GM23338 (cell line): ENCODE data around the gene CCDC178. TPM values are rescaled to one million over a fixed set of nuclear protein-coding genes. Genes with fewer than 3 reads are reported as not detected.

Experiments used
- ATAC-seq: fragments of 200-7000 bp; cut with Tn5 transposase; 3 replicates; pipeline ENCODE4 v1.9.1; 2020
- DNase-seq: peaks from one replicate; pipeline ENCODE4 v3.0.0-alpha.2; 2015; ENCODE audit warnings: low spot score
- H2AFZ ChIP-seq: fragments of 200-600 bp; sonication (generic); 2 replicates; pipeline ENCODE4 v1.8.0; 2016; ENCODE audit warnings: antibody characterized with exemption, mild to moderate bottlenecking, moderate library complexity
- H3F3A ChIP-seq: fragments of 200-600 bp; sonication (generic); replicated peaks from 2 replicates; pipeline ENCODE4 v1.8.0; 2017; ENCODE audit warnings: antibody characterized with exemption, mixed run types, low read depth
- H3K27ac ChIP-seq: fragments of 200-600 bp; sonication (generic); 2 replicates; pipeline ENCODE4 v1.6.1; 2016; ENCODE audit warnings: low read depth
- H3K27me3 ChIP-seq: fragments of 200-600 bp; sonication (generic); 2 replicates; pipeline ENCODE4 v1.8.0; 2016; ENCODE audit warnings: mild to moderate bottlenecking, mixed run types, moderate library complexity; ENCODE audit not compliant: insufficient read depth
- H3K36me3 ChIP-seq: fragments of 200-600 bp; sonication (generic); 2 replicates; pipeline ENCODE4 v1.8.0; 2016; ENCODE audit warnings: mild to moderate bottlenecking; ENCODE audit not compliant: insufficient read depth
- H3K4me1 ChIP-seq: fragments of 200-600 bp; sonication (generic); 2 replicates; pipeline ENCODE4 v1.8.0; 2016; ENCODE audit warnings: mild to moderate bottlenecking, moderate library complexity; ENCODE audit not compliant: insufficient read depth
- H3K4me2 ChIP-seq: fragments of 200-600 bp; sonication (generic); 2 replicates; pipeline ENCODE4 v1.7.1; 2017; ENCODE audit warnings: mixed run types
- H3K4me3 ChIP-seq: fragments of 200-600 bp; sonication (generic); 2 replicates; pipeline ENCODE4 v1.6.1; 2016; ENCODE audit warnings: mixed run types
- H3K79me2 ChIP-seq: fragments of 200-600 bp; sonication (generic); replicated peaks from 2 replicates; pipeline ENCODE4 v1.8.0; 2017; ENCODE audit warnings: mild to moderate bottlenecking; ENCODE audit not compliant: insufficient read depth
- H3K9me2 ChIP-seq: fragments of 200-600 bp; sonication (generic); 2 replicates; pipeline ENCODE4 v1.8.0; 2017; ENCODE audit not compliant: insufficient read depth
- H4K20me1 ChIP-seq: fragments of 200-600 bp; sonication (generic); replicated peaks from 2 replicates; pipeline ENCODE4 v1.8.0; 2017; ENCODE audit warnings: mild to moderate bottlenecking; ENCODE audit not compliant: insufficient read depth
- H3K27ac Mint-ChIP-seq: 2 replicates; pipeline ENCODE4 v1.8.0; 2020; ENCODE audit warnings: inconsistent platforms, mild to moderate bottlenecking, moderate library complexity, mixed read lengths
- H3K27me3 Mint-ChIP-seq: 3 replicates; pipeline ENCODE4 v1.8.0; 2022; ENCODE audit warnings: low read depth, mild to moderate bottlenecking, moderate library complexity, mixed read lengths, inconsistent platforms; ENCODE audit not compliant: insufficient read depth, poor library complexity
- H3K36me3 Mint-ChIP-seq: 3 replicates; pipeline ENCODE4 v1.8.0; 2021; ENCODE audit warnings: low read depth, mild to moderate bottlenecking, inconsistent platforms, moderate library complexity, mixed read lengths
- H3K4me1 Mint-ChIP-seq: 3 replicates; pipeline ENCODE4 v1.8.0; 2020; ENCODE audit warnings: mild to moderate bottlenecking, inconsistent platforms, mixed read lengths
- H3K4me3 Mint-ChIP-seq: 3 replicates; pipeline ENCODE4 v1.8.0; 2021; ENCODE audit warnings: moderate library complexity, mild to moderate bottlenecking, inconsistent platforms, mixed read lengths
- H3K9me3 Mint-ChIP-seq: 3 replicates; pipeline ENCODE4 v1.8.0; 2020; ENCODE audit warnings: moderate library complexity, mild to moderate bottlenecking, inconsistent platforms, mixed read lengths
- CREB1 ChIP-seq: fragments of 250-450 bp; sonication (Bioruptor Pico); IDR thresholded peaks from 2 replicates; pipeline ENCODE4 v1.5.0; 2020; ENCODE audit warnings: low read depth, mild to moderate bottlenecking, moderate library complexity
- ETS1 ChIP-seq: IDR thresholded peaks from 2 replicates; pipeline ENCODE4 v1.6.1; 2016; ENCODE audit warnings: antibody characterized with exemption
- EZH2 ChIP-seq: fragments of 200-600 bp; sonication (generic); IDR thresholded peaks from one replicate; pipeline ENCODE4 v1.8.0; 2017; ENCODE audit warnings: antibody characterized with exemption, mild to moderate bottlenecking, low read depth; ENCODE audit not compliant: unreplicated experiment
- EZH2phosphoT487 ChIP-seq: fragments of 200-600 bp; sonication (generic); IDR thresholded peaks from one replicate; pipeline ENCODE4 v1.8.1; 2018; ENCODE audit warnings: antibody characterized with exemption; ENCODE audit not compliant: unreplicated experiment
- NANOG ChIP-seq: IDR thresholded peaks from 2 replicates; pipeline ENCODE4 v1.6.1; 2016; ENCODE audit warnings: antibody characterized with exemption, borderline replicate concordance
- POLR2AphosphoS5 ChIP-seq: IDR thresholded peaks from 2 replicates; pipeline ENCODE4 v1.6.1; 2016; ENCODE audit warnings: antibody characterized with exemption, low read depth
- STAT1 ChIP-seq: IDR thresholded peaks from one replicate; pipeline ENCODE4 v1.6.1; 2016; ENCODE audit warnings: antibody characterized with exemption; ENCODE audit not compliant: unreplicated experiment
- ZNF114 ChIP-seq: fragments of 250-450 bp; sonication (Bioruptor Pico); IDR thresholded peaks from 2 replicates; pipeline ENCODE4 v1.5.0; 2020; ENCODE audit warnings: mild to moderate bottlenecking, moderate library complexity
- ZNF331 ChIP-seq: fragments of 250-450 bp; sonication (Bioruptor Pico); IDR thresholded peaks from 2 replicates; pipeline ENCODE4 v1.5.0; 2020; ENCODE audit warnings: low read depth, mild to moderate bottlenecking, moderate library complexity
- polyA plus RNA-seq: library from polyadenylated mRNA; unstranded; fragments of >200 nt; fragmentation: Nextera tagmentation; extraction: Ambion mirVana; gene quantifications from 2 replicates; pipeline ENCODE4 v1.2.1, GENCODE V29; 2016
- total RNA-seq: library from RNA; depleted of rRNA; stranded (reverse); fragments of >200 nt; shearing (Covaris generic); gene quantifications from 2 replicates; pipeline ENCODE4 v1.2.3, GENCODE V29; 2014
- TF ChIP-seq, protein P1 (sequence below), 2 experiments: fragments of 200-600 bp in 1 of 2; sonication (generic) in 1 of 2; conservative IDR thresholded peaks; 2 replicates each; pipeline versions ENCODE4 v1.5.1 to v1.6.1; 2016 to 2017; ENCODE audit warnings: antibody characterized with exemption in 2 of 2, low read depth in 2 of 2, mild to moderate bottlenecking in 2 of 2, moderate library complexity in 1 of 2
- TF ChIP-seq, protein P2 (sequence below): fragments of 250-450 bp; sonication (Bioruptor Pico); IDR thresholded peaks from 2 replicates; pipeline ENCODE4 v1.5.0; 2020; ENCODE audit warnings: mild to moderate bottlenecking, moderate library complexity

CCDC178 gene
- total and polyA plus RNA-seq, 2 experiments from 2014 or later, result 0.17 to 0.24 TPM

- TF ChIP-seq, protein P1, sequence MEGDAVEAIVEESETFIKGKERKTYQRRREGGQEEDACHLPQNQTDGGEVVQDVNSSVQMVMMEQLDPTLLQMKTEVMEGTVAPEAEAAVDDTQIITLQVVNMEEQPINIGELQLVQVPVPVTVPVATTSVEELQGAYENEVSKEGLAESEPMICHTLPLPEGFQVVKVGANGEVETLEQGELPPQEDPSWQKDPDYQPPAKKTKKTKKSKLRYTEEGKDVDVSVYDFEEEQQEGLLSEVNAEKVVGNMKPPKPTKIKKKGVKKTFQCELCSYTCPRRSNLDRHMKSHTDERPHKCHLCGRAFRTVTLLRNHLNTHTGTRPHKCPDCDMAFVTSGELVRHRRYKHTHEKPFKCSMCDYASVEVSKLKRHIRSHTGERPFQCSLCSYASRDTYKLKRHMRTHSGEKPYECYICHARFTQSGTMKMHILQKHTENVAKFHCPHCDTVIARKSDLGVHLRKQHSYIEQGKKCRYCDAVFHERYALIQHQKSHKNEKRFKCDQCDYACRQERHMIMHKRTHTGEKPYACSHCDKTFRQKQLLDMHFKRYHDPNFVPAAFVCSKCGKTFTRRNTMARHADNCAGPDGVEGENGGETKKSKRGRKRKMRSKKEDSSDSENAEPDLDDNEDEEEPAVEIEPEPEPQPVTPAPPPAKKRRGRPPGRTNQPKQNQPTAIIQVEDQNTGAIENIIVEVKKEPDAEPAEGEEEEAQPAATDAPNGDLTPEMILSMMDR (conservative IDR thresholded peaks at IDR 0.05; ENCODE audit: low read depth in 2 of 2), result no peak
- no peak for TF ChIP-seq POLR2AphosphoS5
- no peak for TF ChIP-seq NANOG
- TF ChIP-seq EZH2phosphoT487, result no peak
- no peak for TF ChIP-seq CREB1 (CRISPR knock-in tag)
- no peak for TF ChIP-seq EZH2
- no peak for TF ChIP-seq ETS1
- no peak for TF ChIP-seq STAT1
- no peak for TF ChIP-seq ZNF331 (CRISPR knock-in tag)
- TF ChIP-seq ZNF114 (CRISPR knock-in tag), result no peak
Measured at GRCh38 chr18:33156906-33157470, 283.5 kb downstream of the CCDC178 start (continued).

DNA sequence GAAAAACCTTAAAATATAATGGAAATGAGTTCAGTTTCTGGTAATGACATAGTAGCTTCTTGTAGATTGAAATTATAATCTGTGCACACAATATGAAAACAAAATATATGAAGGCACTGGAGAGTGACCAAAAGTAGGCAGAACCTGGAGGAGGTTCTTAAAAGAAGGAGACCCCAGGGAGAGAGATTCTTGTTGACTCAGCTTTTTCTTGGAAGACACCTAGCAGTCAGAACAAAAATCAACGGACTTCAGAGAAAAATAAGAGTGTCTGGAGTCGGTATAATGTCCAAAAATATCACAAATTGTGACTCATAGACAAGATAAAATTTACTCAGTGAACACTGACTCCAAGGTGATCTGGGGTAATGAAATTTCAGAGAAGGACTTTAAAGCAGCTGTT, 286.5 kb downstream of the CCDC178 start:
- Histone ChIP-seq H3K4me3 (no peak overlapping the region), H3K36me3 (no peaks in the 10 kb centered on the region), H4K20me1 (no peaks in the 10 kb centered on the region), H3F3A (no peaks in the 10 kb centered on the region), H2AFZ (no peak overlapping the region), H3K27ac (no peak overlapping the region), H3K9me2 (no peaks in the 10 kb centered on the region), H3K4me2 (no peak overlapping the region), H3K27me3 (no peaks in the 10 kb centered on the region), H3K79me2 (no peaks in the 10 kb centered on the region), H3K4me1 (no peaks in the 10 kb centered on the region)
- H3K27me3 Mint-ChIP-seq, result no peaks in the 10 kb centered on the region
- ATAC-seq, result no peak
- H3K36me3 Mint-ChIP-seq, result peaks cover 3% of the 10 kb centered on the region; the same call in 1 of the 3 replicates
- no peaks in the 10 kb centered on the region for H3K4me1 Mint-ChIP-seq
- no peak for DNase-seq
- no peak overlapping the region for H3K27ac Mint-ChIP-seq
- H3K4me3 Mint-ChIP-seq, result no peak overlapping the region
- H3K9me3 Mint-ChIP-seq, result peaks cover 5% of the 10 kb centered on the region; the same call in 2 of the 3 replicates
- TF ChIP-seq ETS1 (no peak), ZNF114 (CRISPR knock-in tag) (no peak), NANOG (no peak), STAT1 (no peak), ZNF331 (CRISPR knock-in tag) (no peak), EZH2 (no peak), POLR2AphosphoS5 (no peak)
- TF ChIP-seq, protein P1 (conservative IDR thresholded peaks at IDR 0.05; ENCODE audit: low read depth in 2 of 2), result no peak
- TF ChIP-seq, protein P2, sequence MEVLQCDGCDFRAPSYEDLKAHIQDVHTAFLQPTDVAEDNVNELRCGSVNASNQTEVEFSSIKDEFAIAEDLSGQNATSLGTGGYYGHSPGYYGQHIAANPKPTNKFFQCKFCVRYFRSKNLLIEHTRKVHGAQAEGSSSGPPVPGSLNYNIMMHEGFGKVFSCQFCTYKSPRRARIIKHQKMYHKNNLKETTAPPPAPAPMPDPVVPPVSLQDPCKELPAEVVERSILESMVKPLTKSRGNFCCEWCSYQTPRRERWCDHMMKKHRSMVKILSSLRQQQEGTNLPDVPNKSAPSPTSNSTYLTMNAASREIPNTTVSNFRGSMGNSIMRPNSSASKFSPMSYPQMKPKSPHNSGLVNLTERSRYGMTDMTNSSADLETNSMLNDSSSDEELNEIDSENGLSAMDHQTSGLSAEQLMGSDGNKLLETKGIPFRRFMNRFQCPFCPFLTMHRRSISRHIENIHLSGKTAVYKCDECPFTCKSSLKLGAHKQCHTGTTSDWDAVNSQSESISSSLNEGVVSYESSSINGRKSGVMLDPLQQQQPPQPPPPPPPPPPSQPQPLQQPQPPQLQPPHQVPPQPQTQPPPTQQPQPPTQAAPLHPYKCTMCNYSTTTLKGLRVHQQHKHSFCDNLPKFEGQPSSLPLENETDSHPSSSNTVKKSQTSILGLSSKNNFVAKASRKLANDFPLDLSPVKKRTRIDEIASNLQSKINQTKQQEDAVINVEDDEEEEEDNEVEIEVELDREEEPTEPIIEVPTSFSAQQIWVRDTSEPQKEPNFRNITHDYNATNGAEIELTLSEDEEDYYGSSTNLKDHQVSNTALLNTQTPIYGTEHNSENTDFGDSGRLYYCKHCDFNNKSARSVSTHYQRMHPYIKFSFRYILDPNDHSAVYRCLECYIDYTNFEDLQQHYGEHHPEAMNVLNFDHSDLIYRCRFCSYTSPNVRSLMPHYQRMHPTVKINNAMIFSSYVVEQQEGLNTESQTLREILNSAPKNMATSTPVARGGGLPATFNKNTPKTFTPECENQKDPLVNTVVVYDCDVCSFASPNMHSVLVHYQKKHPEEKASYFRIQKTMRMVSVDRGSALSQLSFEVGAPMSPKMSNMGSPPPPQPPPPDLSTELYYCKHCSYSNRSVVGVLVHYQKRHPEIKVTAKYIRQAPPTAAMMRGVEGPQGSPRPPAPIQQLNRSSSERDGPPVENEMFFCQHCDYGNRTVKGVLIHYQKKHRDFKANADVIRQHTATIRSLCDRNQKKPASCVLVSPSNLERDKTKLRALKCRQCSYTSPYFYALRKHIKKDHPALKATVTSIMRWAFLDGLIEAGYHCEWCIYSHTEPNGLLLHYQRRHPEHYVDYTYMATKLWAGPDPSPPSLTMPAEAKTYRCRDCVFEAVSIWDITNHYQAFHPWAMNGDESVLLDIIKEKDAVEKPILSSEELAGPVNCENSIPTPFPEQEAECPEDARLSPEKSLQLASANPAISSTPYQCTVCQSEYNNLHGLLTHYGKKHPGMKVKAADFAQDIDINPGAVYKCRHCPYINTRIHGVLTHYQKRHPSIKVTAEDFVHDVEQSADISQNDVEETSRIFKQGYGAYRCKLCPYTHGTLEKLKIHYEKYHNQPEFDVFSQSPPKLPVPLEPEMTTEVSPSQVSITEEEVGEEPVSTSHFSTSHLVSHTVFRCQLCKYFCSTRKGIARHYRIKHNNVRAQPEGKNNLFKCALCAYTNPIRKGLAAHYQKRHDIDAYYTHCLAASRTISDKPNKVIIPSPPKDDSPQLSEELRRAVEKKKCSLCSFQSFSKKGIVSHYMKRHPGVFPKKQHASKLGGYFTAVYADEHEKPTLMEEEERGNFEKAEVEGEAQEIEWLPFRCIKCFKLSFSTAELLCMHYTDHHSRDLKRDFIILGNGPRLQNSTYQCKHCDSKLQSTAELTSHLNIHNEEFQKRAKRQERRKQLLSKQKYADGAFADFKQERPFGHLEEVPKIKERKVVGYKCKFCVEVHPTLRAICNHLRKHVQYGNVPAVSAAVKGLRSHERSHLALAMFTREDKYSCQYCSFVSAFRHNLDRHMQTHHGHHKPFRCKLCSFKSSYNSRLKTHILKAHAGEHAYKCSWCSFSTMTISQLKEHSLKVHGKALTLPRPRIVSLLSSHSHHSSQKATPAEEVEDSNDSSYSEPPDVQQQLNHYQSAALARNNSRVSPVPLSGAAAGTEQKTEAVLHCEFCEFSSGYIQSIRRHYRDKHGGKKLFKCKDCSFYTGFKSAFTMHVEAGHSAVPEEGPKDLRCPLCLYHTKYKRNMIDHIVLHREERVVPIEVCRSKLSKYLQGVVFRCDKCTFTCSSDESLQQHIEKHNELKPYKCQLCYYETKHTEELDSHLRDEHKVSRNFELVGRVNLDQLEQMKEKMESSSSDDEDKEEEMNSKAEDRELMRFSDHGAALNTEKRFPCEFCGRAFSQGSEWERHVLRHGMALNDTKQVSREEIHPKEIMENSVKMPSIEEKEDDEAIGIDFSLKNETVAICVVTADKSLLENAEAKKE (CRISPR knock-in tag), result no peak
